Keratinocyte (primary cell): ENCODE measurements around the gene CMIP. TPM values are rescaled to one million over a fixed set of nuclear protein-coding genes. Genes with fewer than 3 reads are reported as not detected.

ENCODE experiments used
- DNase-seq: peaks from one replicate; pipeline ENCODE4 v3.0.0-alpha.2; 2011; ENCODE audit warnings: low read depth, missing footprints, low spot score
- FAIRE-seq: peaks from 2 replicates; lab custom pipeline; 2011; peaks lifted over from hg19 to GRCh38; lab: Jason Lieb, UNC
- H2AFZ ChIP-seq: 2 replicates; pipeline ENCODE4 v1.6.0; 2012; ENCODE audit warnings: low read length, control low read depth, inconsistent platforms; ENCODE audit not compliant: control insufficient read depth
- H3K27ac ChIP-seq: 2 replicates; pipeline ENCODE4 v1.5.1; 2011; ENCODE audit warnings: low read length; ENCODE audit not compliant: control insufficient read depth, insufficient read depth
- H3K27me3 ChIP-seq: 3 replicates; pipeline ENCODE4 v1.6.0; 2011; ENCODE audit warnings: low read length; ENCODE audit not compliant: control insufficient read depth, insufficient read depth; ENCODE audit errors: extremely low read depth
- H3K36me3 ChIP-seq, 2 experiments: 2 replicates in 1 of 2; 3 replicates in 1 of 2; pipeline ENCODE4 v1.5.1; 2011; ENCODE audit warnings: low read length in 2 of 2, mild to moderate bottlenecking in 1 of 2; ENCODE audit not compliant: control insufficient read depth in 2 of 2, insufficient read depth in 2 of 2; ENCODE audit errors: extremely low read depth in 1 of 2
- H3K4me1 ChIP-seq: 3 replicates; pipeline ENCODE4 v1.5.1; 2011; ENCODE audit warnings: low read length; ENCODE audit not compliant: control insufficient read depth, insufficient read depth; ENCODE audit errors: extremely low read depth
- H3K4me2 ChIP-seq: 3 replicates; pipeline ENCODE4 v1.6.0; 2011; ENCODE audit warnings: low read depth, low read length; ENCODE audit not compliant: control insufficient read depth, insufficient read depth; ENCODE audit errors: extremely low read depth
- H3K4me3 ChIP-seq, 3 experiments: fragments of 200-600 bp in 1 of 3; sonication (generic) in 1 of 3; 2 replicates in 2 of 3; 3 replicates in 1 of 3; pipeline ENCODE4 v1.5.1; 2011 to 2016; ENCODE audit warnings: low read length in 3 of 3, mild to moderate bottlenecking in 3 of 3, control low read depth in 2 of 3, inconsistent platforms in 1 of 3, low read depth in 1 of 3, mixed read lengths in 1 of 3, mixed run types in 1 of 3, moderate library complexity in 1 of 3; ENCODE audit not compliant: control insufficient read depth in 2 of 3, insufficient read depth in 2 of 3; ENCODE audit errors: extremely low read depth in 1 of 3
- H3K79me2 ChIP-seq: 2 replicates; pipeline ENCODE4 v1.6.0; 2012; ENCODE audit warnings: low read length; ENCODE audit not compliant: control insufficient read depth, insufficient read depth
- H3K9ac ChIP-seq: 3 replicates; pipeline ENCODE4 v1.6.0; 2011; ENCODE audit warnings: low read length; ENCODE audit not compliant: control insufficient read depth, insufficient read depth; ENCODE audit errors: extremely low read depth
- H3K9me1 ChIP-seq: 3 replicates; pipeline ENCODE4 v1.6.0; 2011; ENCODE audit warnings: low read length; ENCODE audit not compliant: control insufficient read depth, insufficient read depth; ENCODE audit errors: extremely low read depth
- H3K9me3 ChIP-seq: 2 replicates; pipeline ENCODE4 v1.5.1; 2012; ENCODE audit warnings: low read depth, low read length; ENCODE audit not compliant: control insufficient read depth
- H4K20me1 ChIP-seq: 3 replicates; pipeline ENCODE4 v1.6.0; 2011; ENCODE audit warnings: low read length; ENCODE audit not compliant: control insufficient read depth, insufficient read depth; ENCODE audit errors: extremely low read depth
- CTCF ChIP-seq, 3 experiments: IDR thresholded peaks in 1 of 3; conservative IDR thresholded peaks in 1 of 3; optimal IDR thresholded peaks in 1 of 3; 2 replicates in 2 of 3; 3 replicates in 1 of 3; pipeline versions ENCODE3 to v1.5.1; 2011; ENCODE audit warnings: low read length in 3 of 3, mild to moderate bottlenecking in 3 of 3, moderate library complexity in 2 of 3, control low read depth in 1 of 3, inconsistent platforms in 1 of 3; ENCODE audit not compliant: insufficient read depth in 2 of 3; ENCODE audit errors: extremely low read depth in 1 of 3
- EZH2 ChIP-seq: IDR thresholded peaks from one replicate; pipeline ENCODE4 v1.6.1; 2012; ENCODE audit warnings: inconsistent platforms, mild to moderate bottlenecking, low read length, moderate library complexity
- dilution Hi-C: fragments of 300-500 bp; cut with MboI; formaldehyde crosslinking; loops from one replicate; pipeline ENCODE4 v1.7.0; 2020; ENCODE audit warnings: low sequenced_read_pairs; ENCODE audit not compliant: extremely low pct_ligation_motif_present
- polyA plus RNA-seq, 5 experiments: library from polyadenylated mRNA; depleted of rRNA in 3 of 5; stranded (reverse) in 3 of 5; stranded (forward) in 1 of 5; unstranded in 1 of 5; fragments of >200 nt; gene quantifications; 1 replicate in 1 of 5; 2 replicates in 3 of 5; 3 replicates in 1 of 5; pipeline versions ENCODE4 v1.2.1 to v1.2.3, GENCODE V29; 2011 to 2012; ENCODE audit warnings: missing spikeins in 2 of 5, low read depth in 1 of 5, low replicate concordance in 1 of 5

CMIP gene
- polyA plus RNA-seq, 1 donor (not counting 4 experiments of a cell fraction or from before 2014, with no cell fraction given): 5.0 TPM

- DNase-seq: no peak
- no peaks in the 10 kb centered on the region for H3K36me3 ChIP-seq
- no peak for TF ChIP-seq EZH2
- no peak for TF ChIP-seq CTCF (optimal IDR thresholded peaks at IDR 0.05 in 1 of 3, IDR thresholded peaks at IDR 0.05 in 1 of 3, conservative IDR thresholded peaks at IDR 0.05 in 1 of 3; ENCODE audit: extremely low read depth in 1 of 3, insufficient read depth in 2 of 3, low read length in 3 of 3)
- H3K27me3 ChIP-seq: peaks cover 3% of the 10 kb centered on the region
- H3K9me3 ChIP-seq: no peaks in the 10 kb centered on the region
- H3K4me1 ChIP-seq: no peaks in the 10 kb centered on the region
- H3K9ac ChIP-seq: no peak overlapping the region
- H2AFZ ChIP-seq: no peak overlapping the region
- no peak overlapping the region for H3K27ac ChIP-seq
- no peak for FAIRE-seq
- dilution Hi-C loops: no loop called here
- H3K79me2 ChIP-seq: no peaks in the 10 kb centered on the region
- H3K4me2 ChIP-seq: no peak overlapping the region
- no peaks in the 10 kb centered on the region for H3K9me1 ChIP-seq
- H4K20me1 ChIP-seq: no peaks in the 10 kb centered on the region
- H3K4me3 ChIP-seq: no peak overlapping the region
These were observed 308.2 kb downstream of the CMIP start for GRCh38 chr16:81752876-81753227.

- Histone ChIP-seq H4K20me1 (no peaks in the 10 kb centered on the region), H3K4me2 (no peak overlapping the region), H3K4me3 (no peak overlapping the region), H3K9ac (no peak overlapping the region), H3K79me2 (no peaks in the 10 kb centered on the region), H3K27ac (no peak overlapping the region), H3K4me1 (no peaks in the 10 kb centered on the region), H3K9me3 (no peaks in the 10 kb centered on the region), H3K27me3 (no peaks in the 10 kb centered on the region), H3K9me1 (no peaks in the 10 kb centered on the region), H2AFZ (no peak overlapping the region), H3K36me3 (no peaks in the 10 kb centered on the region)
- TF ChIP-seq CTCF (optimal IDR thresholded peaks at IDR 0.05 in 1 of 3, IDR thresholded peaks at IDR 0.05 in 1 of 3, conservative IDR thresholded peaks at IDR 0.05 in 1 of 3; ENCODE audit: extremely low read depth in 1 of 3, insufficient read depth in 2 of 3, low read length in 3 of 3): no peak
- TF ChIP-seq EZH2: no peak
- DNase-seq: no peak
- FAIRE-seq: no peak
- dilution Hi-C loops: no loop called here
These were observed 310.2 kb downstream of the CMIP start for GRCh38 chr16:81754858-81755257.
